GM21576 (cell line): Measurements from ENCODE around the gene CIDEB.
"Not testable (repeated sequence)": the region's sequence is repeated elsewhere in the genome, so short reads cannot be mapped to it uniquely, and the experiment has no call there.

Source experiments
- ATAC-seq: cut with Tn5 transposase; IDR thresholded peaks from one replicate; pipeline ENCODE4 v1.9.1; 2021; ENCODE audit warnings: mild to moderate bottlenecking, moderate library complexity; ENCODE audit not compliant: unreplicated experiment

CIDEB gene

DNA sequence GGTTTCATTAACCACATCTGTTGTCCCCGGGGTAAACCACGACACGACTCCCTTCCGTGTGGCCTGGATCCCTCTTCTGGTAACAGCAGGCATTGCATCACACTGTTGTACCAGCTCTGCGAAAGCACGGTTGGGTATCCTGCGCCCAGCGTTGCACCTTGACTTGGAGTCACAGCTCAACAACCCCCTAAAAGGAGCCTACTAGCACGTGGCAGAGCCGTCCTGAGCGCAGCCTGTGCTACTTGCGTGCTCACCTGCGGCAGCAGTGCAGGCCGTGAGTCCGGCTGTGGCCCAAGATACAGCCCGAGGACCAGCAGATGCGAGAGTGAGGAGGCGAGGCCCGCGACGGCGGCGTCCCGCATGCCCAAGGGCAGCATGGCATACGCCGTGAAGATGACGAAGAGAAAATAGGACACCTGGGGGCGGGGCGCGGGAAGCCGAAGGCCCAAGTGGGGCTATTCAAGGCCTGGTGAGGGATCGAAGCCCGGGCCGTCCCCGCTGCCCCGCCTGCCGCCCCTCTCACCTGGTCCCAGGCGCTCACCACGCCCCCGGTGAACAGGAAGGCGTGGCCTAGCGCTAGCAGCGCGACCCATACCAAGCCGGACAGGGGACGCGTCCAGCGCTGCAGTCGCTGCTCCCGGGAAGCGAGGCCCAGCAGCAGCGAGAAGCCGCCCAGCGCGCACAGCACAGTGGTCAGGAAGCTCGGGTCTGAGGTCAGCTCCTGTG is 24.7 kb upstream of the CIDEB start:
- peak; percentile 75 for ATAC-seq

DNA sequence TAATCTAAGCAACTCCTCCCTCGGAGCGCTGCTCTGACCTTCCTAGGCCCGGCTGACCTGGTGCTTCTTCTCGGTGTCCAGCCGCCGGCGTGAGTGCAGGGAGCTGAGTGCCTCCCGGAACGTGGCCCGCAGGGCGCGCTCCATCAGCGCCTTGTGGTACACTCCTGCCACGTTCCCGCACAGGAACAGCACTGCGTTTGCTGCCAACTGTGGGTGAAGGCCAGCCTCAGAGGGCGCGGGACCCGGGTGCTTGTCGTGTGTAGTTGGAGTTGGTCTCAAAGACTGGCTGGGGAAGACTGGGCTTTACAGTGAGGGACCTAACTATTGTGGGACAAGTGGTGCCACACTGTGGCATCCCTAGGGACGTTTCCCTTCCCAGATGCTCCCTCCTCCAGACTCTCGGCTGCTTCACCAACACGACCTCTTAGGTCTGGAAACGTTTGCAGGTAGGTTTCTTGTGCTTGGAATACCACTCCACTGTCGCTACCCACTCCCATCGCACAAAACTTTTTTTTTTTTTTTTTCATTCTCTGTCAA is 24.0 kb upstream of the CIDEB start:
- no peak for ATAC-seq

DNA sequence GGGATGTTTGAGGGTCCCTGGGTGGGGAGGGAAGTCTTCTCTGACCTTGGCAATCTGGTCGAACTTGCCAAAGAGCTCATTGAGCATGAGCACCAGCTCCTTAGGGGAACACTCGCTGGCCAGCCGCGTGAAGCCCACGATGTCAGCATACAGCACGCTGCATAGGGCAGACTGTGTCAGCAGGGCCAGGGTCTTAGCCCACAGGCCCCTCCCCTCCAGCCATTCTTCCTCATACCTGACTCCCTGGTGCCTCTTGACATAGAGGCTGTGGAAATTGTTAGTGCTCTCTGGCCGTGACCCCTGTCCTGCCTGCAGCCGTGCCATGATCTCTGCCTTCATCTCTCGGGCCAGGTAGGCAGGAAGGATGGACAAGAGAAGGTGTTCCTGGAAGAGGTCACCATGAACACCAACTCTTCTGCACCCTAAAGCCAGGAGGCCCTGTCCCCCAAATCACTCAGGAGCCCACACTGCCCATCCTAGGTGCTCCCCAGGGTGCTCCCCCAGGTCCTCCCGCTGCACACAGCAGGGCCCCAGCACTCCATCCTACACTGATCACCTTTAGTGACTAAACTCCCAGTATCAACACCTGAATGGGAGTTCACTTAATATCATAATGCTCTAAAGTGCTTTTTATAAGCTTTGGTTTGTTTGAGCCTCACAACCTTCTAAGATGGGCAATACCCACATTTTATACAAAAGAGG is 23.3 kb upstream of the CIDEB start:
- ATAC-seq: no peak

DNA sequence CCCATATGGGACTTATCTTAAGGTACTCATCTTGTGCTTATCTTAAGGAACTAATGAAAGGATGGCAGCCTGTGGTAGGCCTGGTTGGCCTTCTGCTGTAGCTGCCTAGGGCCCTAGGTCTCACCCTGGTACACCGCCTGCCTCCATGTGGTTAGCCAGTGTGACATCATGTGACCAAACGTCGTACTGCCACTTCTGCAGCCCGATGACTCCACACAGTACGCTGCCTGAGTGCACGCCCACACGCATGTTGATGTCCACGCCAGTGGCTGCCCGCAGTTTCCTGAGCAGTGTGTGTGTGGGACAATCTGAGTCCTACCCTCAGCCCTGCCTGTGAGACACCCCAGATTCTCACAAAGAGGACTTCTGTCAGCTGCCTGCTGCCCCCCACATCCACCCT is 22.0 kb upstream of the CIDEB start:
- no peak for ATAC-seq

DNA sequence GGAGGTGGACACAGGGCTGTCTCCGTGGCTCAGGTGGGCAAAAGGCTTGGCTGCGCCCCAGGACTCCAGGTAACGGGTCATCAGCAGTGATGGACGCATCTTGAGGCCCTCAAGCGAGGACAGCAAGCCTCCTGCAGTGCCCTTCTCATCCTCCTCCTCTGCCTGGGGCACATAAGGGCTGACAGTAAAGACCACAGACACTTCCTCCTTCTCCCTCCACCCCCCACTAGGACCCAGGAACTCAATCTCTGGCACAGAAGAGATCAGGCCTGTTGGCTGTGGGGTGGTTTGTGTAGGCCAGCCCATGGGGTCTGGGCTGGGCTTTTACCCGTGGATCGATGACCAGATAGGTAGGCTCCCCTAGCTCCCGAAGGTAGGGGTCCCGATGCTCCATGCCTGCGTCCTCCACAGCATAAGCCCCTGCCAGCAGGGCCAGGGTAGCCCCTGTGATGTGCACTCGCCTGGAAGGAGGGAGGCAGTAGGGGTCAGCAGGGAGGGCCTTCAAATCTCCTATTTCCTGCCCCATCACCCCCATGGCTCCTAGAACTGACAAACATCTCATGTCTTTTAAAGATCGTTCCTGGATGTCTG is 21.4 kb upstream of the CIDEB start:
- ATAC-seq: no peak

DNA sequence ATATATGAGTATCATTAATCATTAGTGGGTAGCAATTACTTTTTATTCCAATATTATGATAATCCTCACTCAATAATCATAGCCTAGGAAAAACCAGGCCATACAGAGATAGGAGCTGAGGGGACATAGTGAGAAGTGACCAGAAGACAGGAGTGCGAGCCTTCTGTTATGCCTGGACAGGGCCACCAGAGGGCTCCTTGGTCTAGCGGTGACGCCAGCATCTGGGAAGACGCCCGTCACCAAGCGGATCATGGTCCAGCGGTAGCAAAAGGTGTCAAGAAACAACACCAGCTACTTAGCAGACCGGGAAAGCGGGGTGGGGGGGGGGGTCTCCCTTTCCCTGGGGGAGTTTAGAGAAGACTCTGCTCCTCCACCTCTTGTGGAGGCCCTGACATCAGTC is 20.1 kb upstream of the CIDEB start:
- not testable (repeated sequence) for ATAC-seq

DNA sequence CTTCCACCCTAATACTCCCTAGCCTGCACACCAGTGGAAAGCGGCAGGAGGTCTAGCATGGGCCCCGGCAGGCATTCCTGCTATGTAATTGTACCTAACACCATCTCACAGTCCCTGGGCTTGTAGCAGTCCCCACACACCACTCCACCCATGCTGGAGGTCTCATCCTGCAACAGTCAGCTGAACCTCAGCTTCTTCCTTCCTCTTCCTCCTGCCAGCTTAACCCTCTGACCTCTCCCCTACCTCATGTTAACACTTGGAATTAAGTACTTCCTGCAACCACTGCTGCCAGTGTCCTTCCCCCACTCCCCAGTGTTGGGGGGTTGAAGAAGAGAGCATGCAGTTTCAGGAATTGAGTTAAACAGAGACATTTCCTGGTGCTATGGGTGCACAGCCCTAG is 19.5 kb upstream of the CIDEB start:
- no peak for ATAC-seq

DNA sequence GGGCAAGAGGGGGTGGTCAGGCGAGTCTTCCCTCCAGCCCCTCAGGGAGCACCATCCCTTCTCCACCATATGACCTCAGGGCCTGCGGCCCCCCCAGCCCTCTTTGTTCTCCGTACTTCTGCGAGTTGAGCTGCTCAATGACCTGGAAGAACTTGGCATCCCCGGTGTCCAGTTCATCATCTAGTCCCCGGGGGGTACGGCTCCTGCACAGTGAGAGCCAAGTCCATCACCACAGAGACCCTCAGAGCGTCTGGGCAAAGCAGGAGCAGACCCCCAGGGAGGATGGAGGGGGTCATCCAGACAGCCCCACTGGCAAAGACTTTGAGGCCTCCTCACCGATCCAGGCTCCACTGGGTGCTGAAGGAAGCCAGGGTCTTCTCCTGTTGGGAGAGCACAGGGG is 18.2 kb upstream of the CIDEB start:
- ATAC-seq: no peak

DNA sequence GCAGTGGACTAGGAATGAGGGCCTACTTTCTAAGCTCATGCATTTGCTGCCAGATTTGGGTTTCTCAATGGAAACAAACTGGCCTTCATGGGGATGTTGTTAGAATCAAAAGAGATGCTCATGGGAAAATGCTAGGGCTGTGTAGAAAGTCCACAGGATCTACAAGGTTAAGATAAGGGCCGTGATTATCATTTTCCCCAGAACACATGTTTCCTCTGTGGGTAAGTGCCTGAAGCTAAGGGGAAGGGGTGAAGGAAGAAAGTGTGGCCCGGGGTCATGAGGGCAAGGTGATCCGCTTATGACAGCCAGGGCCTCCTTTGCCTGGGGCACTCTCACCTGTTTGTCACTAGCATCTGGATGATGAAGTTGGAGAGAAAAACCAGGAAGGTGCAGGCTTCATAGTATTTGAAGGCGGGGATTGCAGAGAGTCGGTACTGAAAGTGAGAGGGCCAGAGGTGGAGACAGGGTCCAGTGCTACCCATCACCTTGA is 17.3 kb upstream of the CIDEB start:
- no peak for ATAC-seq

DNA sequence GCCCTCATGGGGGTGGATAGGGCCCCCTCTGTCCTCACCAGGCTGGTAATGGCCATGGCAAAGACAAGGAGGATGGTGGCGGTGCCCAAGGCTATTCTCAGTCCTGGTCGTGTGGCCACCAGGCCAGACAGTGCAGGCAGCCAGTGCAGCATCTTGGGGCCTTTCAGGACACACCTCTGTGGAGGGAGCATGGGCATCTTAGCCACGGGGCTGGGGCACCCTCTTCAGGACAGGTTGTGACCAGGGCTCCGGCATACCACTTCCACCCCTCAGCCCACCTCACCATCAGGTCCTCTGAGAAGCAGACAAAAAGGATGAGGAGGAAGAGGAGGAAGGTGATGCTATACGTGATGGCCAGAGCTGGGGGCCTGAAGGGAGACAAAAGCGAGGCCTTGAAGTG is 16.2 kb upstream of the CIDEB start:
- ATAC-seq: no peak

DNA sequence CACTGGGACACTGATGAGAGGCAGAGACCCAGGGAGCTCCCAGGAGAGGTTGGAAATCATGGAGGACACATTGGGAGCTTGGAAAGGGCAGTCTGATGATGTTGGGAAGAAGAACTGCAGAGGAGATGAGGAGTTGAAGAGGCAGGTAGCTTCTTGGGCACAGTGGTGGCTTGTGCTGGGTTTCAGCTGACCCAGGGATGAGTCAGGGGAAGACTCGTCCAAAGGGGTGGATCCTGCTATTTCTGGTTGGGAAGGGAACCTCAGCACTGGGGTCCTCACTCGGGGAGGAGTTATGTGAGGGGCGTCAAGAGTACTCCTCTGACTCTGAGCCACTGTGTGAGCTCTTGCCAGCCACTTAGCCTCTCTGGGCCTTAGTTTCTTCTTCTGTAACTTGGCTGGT is 15.6 kb upstream of the CIDEB start:
- ATAC-seq: no peak

DNA sequence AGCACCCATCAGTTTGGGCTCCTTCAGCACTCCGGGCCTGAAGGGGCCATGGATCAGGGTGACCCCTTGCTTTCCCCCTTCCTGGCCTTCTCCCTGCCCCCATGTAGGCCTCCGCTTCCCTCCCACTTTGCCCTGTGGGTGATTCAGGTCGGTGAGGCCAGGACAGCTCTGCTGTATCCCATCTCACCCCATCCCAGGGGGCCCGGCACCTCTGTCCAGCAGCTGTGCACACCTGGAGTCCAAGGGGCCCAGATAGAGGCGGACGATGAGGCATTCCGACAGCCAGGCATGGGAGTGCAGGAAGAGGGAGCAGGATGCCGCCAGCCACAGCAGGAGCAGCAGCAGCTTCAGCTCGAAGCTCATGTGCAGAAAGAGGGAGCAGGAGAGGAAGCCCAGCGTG is 14.9 kb upstream of the CIDEB start:
- no peak for ATAC-seq

DNA sequence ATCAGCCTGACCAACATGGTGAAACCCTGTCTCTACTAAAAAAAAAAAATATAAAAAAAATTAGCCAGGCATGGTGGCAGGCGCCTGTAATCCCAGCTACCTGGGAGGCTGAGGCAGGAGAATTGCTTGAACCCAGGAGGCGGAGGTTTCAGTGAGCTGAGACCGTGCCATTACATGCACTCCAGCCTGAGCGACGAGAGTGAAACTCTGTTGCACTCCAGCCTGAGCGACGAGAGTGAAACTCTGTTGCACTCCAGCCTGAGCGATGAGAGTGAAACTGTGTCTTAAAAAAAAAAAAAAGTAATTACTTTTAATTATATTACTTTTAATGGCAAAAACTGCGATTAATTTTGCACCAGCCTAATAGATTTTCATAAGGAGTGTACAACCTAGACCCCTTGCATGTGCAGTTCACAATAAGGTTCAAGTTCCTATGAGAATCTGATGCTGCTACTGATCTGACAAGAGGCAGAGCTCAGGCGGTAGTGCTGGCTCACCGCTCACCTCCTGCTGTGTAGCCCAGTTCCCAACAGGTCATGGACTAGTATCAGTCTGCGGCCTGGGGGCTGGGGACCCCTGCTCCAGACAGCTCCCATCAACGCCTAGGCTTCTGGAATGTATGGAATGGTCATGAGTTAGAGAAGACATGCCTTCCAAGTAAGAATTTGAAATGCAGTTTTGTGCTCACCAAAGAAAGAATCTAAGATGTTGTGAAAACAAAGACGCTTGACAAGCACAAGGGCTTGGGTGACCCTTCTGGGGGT is 13.6 kb upstream of the CIDEB start:
- no peak for ATAC-seq

DNA sequence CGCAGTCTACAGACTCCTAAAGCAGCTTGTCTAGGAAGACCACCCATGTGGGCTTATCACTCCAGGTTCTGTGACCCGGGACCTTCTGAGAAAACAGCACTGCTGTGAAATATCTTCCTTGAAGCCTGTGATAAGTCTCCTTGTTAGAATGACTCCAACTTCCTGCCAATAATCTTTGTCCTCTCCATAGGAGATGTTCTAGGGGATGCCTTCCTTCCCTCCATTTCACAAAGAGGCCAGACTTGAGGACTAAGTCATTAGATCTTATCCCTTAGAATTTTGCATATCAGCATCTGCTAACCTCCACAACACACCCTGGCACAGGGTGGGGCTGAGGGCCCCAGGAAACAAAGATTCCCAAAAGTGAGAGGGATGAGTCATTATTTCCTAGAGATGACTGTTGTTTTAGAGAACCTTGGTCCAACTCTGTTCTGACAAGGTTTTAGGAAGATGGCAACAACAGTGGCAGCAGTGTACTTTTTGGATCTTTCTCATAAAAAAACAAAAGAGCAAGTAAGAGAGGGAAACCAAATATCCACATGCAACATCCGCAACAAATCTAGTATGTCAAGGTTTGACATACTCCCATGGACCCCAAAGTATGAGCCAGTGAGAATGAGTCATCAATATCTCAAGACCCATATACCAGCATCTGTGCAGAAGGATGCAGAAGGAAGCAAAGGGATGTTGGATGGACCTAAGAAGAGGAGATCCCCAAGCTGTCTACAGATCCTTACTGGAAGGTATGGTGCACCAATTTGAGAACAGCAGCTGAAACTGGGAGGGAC is 9.6 kb upstream of the CIDEB start:
- ATAC-seq: no peak

DNA sequence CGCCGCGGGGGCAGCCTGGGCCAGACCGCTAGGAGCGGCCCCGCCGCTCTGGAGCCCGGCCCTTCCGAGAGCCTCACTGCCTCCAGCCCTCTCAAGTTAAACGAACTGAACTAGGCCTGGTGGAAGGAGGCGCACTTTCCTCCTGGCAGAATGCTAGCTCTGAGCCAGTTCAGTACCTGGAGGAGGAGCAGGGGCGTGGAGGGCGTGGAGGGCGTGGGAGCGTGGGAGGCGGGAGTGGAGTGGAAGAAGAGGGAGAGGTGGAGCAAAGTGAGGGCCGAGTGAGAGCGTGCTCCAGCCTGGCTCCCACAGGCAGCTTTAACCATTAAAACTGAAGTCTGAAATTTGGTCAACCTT is 8.8 kb upstream of the CIDEB start:
- ATAC-seq: no peak

DNA sequence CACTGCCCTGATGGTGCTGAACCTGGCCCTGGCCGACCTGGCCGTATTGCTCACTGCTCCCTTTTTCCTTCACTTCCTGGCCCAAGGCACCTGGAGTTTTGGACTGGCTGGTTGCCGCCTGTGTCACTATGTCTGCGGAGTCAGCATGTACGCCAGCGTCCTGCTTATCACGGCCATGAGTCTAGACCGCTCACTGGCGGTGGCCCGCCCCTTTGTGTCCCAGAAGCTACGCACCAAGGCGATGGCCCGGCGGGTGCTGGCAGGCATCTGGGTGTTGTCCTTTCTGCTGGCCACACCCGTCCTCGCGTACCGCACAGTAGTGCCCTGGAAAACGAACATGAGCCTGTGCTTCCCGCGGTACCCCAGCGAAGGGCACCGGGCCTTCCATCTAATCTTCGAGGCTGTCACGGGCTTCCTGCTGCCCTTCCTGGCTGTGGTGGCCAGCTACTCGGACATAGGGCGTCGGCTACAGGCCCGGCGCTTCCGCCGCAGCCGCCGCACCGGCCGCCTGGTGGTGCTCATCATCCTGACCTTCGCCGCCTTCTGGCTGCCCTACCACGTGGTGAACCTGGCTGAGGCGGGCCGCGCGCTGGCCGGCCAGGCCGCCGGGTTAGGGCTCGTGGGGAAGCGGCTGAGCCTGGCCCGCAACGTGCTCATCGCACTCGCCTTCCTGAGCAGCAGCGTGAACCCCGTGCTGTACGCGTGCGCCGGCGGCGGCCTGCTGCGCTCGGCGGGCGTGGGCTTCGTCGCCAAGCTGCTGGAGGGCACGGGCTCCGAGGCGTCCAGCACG is 8.2 kb upstream of the CIDEB start:
- no peak for ATAC-seq

DNA sequence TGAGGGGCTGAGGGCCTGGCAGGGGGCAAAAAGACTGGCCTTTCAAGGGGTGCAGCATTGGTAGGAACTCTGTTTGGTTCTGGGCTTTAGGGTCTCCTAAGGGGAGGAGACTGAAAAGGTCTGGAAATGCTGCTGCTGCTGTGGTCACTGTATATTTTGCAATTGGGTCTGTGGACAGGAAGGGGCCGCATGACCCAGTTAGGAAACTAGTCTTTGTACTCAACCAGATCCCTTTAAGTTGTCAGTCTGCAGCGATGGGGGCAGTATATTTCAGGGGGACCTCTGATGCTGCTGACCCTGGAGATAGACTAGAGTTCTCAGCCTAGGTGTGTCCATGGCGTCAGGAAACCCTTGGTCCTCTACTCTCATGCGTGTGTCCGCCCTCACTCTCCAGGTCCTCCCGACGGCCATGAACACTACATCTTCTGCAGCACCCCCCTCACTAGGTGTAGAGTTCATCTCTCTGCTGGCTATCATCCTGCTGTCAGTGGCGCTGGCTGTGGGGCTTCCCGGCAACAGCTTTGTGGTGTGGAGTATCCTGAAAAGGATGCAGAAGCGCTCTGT is 7.5 kb upstream of the CIDEB start:
- no peak for ATAC-seq

DNA sequence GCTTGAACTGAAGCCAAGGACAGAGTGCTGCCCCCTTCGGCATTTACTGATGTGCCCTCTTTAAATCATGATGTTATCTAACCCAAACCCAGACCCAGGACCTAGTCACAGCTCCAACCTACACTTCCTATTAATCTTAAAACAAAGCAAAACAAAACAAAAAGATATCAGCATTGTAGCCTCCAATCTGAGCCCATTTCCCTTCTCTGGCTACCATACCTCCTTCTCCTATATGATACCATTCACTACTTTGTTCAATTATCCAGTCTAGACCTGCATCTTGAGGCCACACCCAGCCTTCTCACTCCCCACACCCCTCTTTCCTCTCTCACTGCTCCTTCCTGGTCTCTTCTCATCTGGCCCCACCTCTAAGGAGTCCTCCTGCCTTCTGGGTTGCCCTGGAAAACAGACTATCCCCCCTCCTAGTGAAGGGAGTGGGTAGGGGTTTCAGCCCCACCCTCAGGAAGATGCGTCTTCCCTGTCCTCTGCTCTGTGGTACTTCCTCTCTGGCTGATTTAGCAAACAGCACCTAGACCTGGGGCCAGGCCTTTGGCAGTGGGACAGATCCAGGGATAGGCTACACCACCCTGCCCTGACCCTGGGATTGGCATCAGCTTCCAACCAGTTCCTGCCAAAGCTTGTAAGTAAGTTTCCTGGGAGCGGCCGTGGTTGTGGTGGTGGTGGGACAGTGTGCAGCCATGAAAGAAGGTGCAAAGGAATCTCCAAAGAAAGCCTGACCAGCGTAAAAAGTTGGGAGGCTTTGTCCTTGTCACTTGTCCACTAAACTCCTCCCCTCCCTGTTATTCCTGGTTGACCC is 6.8 kb upstream of the CIDEB start:
- ATAC-seq: no peak

DNA sequence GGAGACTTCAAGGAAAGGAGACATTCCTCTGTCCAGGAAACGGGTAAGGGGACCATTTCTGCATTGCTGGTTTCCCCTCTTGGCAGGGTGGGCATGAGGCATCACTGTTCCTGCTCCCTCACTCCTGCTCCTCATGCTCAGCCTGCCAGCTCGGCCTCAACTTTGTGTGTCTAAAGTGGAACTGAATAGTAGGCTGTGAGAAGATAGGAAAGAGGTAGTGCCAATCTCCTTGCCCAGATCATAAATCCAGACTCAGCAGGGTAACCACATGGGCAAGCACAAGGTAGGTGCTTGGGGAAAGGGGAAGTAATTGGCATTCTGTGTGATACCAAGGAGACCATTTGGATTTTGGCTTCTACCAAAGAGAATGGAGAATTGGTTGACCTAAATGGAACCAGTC is 6.1 kb upstream of the CIDEB start:
- no peak for ATAC-seq
